OCI-LY3 (cell line): Measurements from ENCODE around the gene FGD6.

Source experiments
- H2AFZ ChIP-seq: fragments of 200-600, 300-600 bp; shearing (Covaris generic); 2 replicates; pipeline ENCODE4 v1.6.0; 2014; ENCODE audit warnings: antibody characterized with exemption, low read depth, low read length
- H3K27ac ChIP-seq: fragments of 200-600, 300-600 bp; sonication (generic); 2 replicates; pipeline ENCODE4 v1.5.1; 2014; ENCODE audit warnings: mild to moderate bottlenecking, low read length, moderate library complexity, mixed read lengths
- H3K27me3 ChIP-seq: fragments of 200-600, 300-600 bp; sonication (generic); 2 replicates; pipeline ENCODE4 v1.6.1; 2014; ENCODE audit warnings: low read depth, low read length, mixed read lengths
- H3K36me3 ChIP-seq: fragments of 200-600, 300-600 bp; sonication (generic); replicated peaks from 2 replicates; pipeline ENCODE3; 2014; ENCODE audit warnings: low read depth, low read length, mixed read lengths
- H3K4me1 ChIP-seq: fragments of 300-600, 200-600 bp; sonication (generic); 2 replicates; pipeline ENCODE4 v1.6.1; 2014; ENCODE audit warnings: low read length, mixed read lengths
- H3K4me2 ChIP-seq: fragments of 200-600, 300-600 bp; sonication (generic); 2 replicates; pipeline ENCODE4 v1.6.1; 2014; ENCODE audit warnings: low read length, mixed read lengths
- H3K4me3 ChIP-seq: fragments of 300-600, 200-600 bp; sonication (generic); 2 replicates; pipeline ENCODE4 v1.5.1; 2014; ENCODE audit warnings: antibody characterized with exemption, mild to moderate bottlenecking, low read length, moderate library complexity
- H3K79me2 ChIP-seq: fragments of 300-600, 200-600 bp; shearing (Covaris generic); 2 replicates; pipeline ENCODE4 v1.6.1; 2014; ENCODE audit warnings: mild to moderate bottlenecking, low read length, mixed read lengths
- H3K9ac ChIP-seq: fragments of 300-600, 200-600 bp; shearing (Covaris generic); 2 replicates; pipeline ENCODE4 v1.6.0; 2014; ENCODE audit warnings: mild to moderate bottlenecking, low read length, moderate library complexity
- H3K9me3 ChIP-seq: fragments of 200-600, 300-600 bp; shearing (Covaris generic); 2 replicates; pipeline ENCODE4 v1.6.1; 2014; ENCODE audit warnings: low read length, mixed read lengths; ENCODE audit not compliant: insufficient read depth
- H4K20me1 ChIP-seq: fragments of 200-600, 300-600 bp; sonication (generic); 2 replicates; pipeline ENCODE4 v1.6.1; 2016; ENCODE audit warnings: low read length, mixed read lengths; ENCODE audit not compliant: insufficient read depth
- CTCF ChIP-seq: fragments of 200-600, 300-600 bp; sonication (generic); IDR thresholded peaks from 2 replicates; pipeline ENCODE4 v1.5.1; 2014; ENCODE audit warnings: antibody characterized with exemption, low read length, low read depth
- EZH2phosphoT487 ChIP-seq: fragments of 200-600 bp; shearing (Covaris generic); IDR thresholded peaks from 2 replicates; pipeline ENCODE4 v1.6.1; 2018; ENCODE audit warnings: antibody characterized with exemption, mixed run types, low read depth

The FGD6 gene

DNA sequence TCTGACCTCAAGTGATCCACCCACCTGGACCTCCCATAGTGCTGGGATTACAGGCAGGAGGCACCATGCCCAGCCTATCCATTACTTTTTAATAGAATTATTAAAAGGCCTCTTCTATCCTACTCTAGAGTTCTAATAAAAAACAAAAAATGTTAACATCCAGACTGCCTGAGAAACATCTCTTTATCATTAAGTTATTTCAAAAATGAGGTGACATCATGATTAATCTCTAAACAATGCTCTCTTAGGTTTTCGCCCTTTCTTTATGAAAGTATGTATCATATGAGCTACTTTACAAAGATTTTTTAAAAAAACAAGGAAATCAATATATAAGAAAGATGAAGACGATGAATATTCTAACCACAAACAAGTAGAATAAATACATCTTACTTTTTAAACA is 52.6 kb downstream of the FGD6 start:
- TF ChIP-seq EZH2phosphoT487 (no peak), CTCF (no peak)
- Histone ChIP-seq H3K27me3 (peaks cover 9% of the 10 kb centered on the region; the same call in 1 of the 2 replicates), H2AFZ (no peak overlapping the region), H3K36me3 (no peaks in the 10 kb centered on the region), H3K4me1 (no peaks in the 10 kb centered on the region), H3K27ac (no peak overlapping the region), H3K79me2 (no peaks in the 10 kb centered on the region), H4K20me1 (no peaks in the 10 kb centered on the region), H3K9ac (no peak overlapping the region), H3K9me3 (no peaks in the 10 kb centered on the region), H3K4me3 (no peak overlapping the region), H3K4me2 (no peak overlapping the region)

GRCh38 chr12:95158919-95159318 is 58.3 kb downstream of the FGD6 start:
- H3K9ac ChIP-seq: no peak overlapping the region
- TF ChIP-seq CTCF (no peak), EZH2phosphoT487 (no peak)

DNA sequence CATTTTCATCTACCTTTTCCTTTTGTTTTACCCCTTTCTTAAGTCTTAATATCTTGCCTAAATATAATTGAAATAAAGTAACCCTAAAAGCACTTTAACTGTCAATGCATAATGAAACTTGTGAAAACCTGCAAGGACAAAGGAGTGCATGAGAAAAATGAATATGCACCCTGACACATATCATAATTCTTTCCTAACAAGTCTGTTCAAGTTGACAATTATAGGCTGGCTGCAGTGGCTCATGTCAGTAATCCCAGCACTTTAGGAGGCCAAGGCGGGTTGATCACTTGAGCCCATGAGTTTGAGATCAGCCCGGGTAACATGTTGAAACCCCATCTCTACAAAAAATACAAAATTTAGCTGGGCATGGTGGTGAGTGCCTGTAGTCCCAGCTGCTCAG is 65.4 kb downstream of the FGD6 start:
- H3K9ac ChIP-seq: no peak overlapping the region
- H3K9me3 ChIP-seq: no peaks in the 10 kb centered on the region
- peaks cover 14% of the 10 kb centered on the region for H3K4me1 ChIP-seq
- TF ChIP-seq EZH2phosphoT487: no peak
- H3K27ac ChIP-seq: no peak overlapping the region
- H3K79me2 ChIP-seq: no peaks in the 10 kb centered on the region
- H4K20me1 ChIP-seq: no peaks in the 10 kb centered on the region
- H2AFZ ChIP-seq: no peak overlapping the region
- H3K4me3 ChIP-seq: no peak overlapping the region
- no peaks in the 10 kb centered on the region for H3K36me3 ChIP-seq
- no peak overlapping the region for H3K4me2 ChIP-seq
- H3K27me3 ChIP-seq: no peaks in the 10 kb centered on the region

More at GRCh38 chr12:95158919-95159318, 58.3 kb downstream of the FGD6 start:
- H4K20me1 ChIP-seq: no peaks in the 10 kb centered on the region
- no peaks in the 10 kb centered on the region for H3K79me2 ChIP-seq
- no peak overlapping the region for H2AFZ ChIP-seq
- H3K4me1 ChIP-seq: no peaks in the 10 kb centered on the region
- H3K27ac ChIP-seq: no peak overlapping the region
- H3K4me3 ChIP-seq: no peak overlapping the region
- H3K36me3 ChIP-seq: no peaks in the 10 kb centered on the region
- no peak overlapping the region for H3K4me2 ChIP-seq
- no peaks in the 10 kb centered on the region for H3K9me3 ChIP-seq
- peaks cover 9% of the 10 kb centered on the region; the same call in 1 of the 2 replicates for H3K27me3 ChIP-seq

GRCh38 chr12:95151406-95151805 is 65.9 kb downstream of the FGD6 start:
- Histone ChIP-seq H3K36me3 (no peaks in the 10 kb centered on the region), H3K4me2 (no peak overlapping the region), H2AFZ (no peak overlapping the region), H3K4me3 (no peak overlapping the region), H4K20me1 (no peaks in the 10 kb centered on the region), H3K4me1 (peaks cover 18% of the 10 kb centered on the region), H3K9ac (no peak overlapping the region), H3K27me3 (no peaks in the 10 kb centered on the region), H3K27ac (no peak overlapping the region), H3K9me3 (no peaks in the 10 kb centered on the region), H3K79me2 (no peaks in the 10 kb centered on the region)
- TF ChIP-seq CTCF: no peak
- no peak for TF ChIP-seq EZH2phosphoT487

- Histone ChIP-seq H3K36me3 (no peaks in the 10 kb centered on the region), H3K4me3 (no peak overlapping the region), H3K79me2 (no peaks in the 10 kb centered on the region), H2AFZ (no peak overlapping the region), H4K20me1 (no peaks in the 10 kb centered on the region), H3K4me1 (peaks cover 19% of the 10 kb centered on the region), H3K27ac (no peak overlapping the region), H3K9me3 (no peaks in the 10 kb centered on the region), H3K9ac (no peak overlapping the region), H3K27me3 (no peaks in the 10 kb centered on the region), H3K4me2 (no peak overlapping the region)
- TF ChIP-seq EZH2phosphoT487: no peak
- no peak for TF ChIP-seq CTCF
Measured at GRCh38 chr12:95150501-95150900, 66.8 kb downstream of the FGD6 start.
